ENCODE data around the gene RAB3GAP1. TPM values are rescaled to one million over a fixed set of nuclear protein-coding genes. Genes with fewer than 3 reads are reported as not detected.

The RAB3GAP1 gene
- polyA plus RNA-seq, 1 donor (not counting 4 experiments of a cell fraction or from before 2014, with no cell fraction given), result 41.6 TPM

DNA sequence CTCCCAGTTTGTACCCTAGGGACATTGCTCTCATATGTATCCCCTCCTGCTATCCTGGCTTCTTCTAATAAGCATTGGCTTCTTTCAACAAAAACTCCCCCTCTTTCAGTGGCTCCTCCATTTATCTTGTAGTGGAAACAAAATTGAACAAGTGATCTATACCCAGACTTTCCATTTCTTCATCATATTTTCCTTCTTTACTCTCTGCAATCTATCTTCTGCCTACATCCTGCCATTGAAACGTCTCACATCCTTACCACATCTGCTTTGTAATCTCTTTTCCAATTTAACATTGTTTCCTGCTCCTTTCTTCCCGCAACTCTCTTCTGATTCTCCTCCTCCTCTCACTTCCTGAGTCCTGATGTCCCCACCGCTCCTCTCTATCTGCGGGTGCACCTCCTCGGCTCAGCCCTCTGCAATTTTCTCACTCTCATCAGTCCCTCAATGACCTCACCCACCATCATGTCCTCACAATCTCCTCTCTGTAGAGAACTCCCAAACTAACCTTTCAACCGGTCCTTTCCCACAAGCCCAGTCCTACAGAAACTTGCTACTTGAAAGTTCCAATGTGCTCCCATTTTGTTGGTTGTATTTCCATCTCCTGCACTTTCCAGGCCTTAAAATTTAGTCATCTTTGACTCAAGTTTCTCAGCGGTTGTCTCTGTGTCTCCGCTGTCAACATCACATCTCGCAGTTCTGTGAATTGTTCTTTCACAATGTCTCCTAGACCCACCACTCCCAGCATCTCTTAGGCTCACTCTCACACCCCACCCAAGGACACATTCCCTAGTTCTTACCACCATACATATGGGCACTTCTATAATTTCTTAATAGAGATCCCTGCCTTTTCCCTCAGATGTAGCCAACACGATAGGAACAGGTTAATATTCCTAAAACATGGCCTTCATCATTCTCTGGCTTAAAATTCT lies 28.9 kb upstream of the RAB3GAP1 start:
- no peak for FAIRE-seq
- DNase-seq (ENCODE audit: low read depth, low spot score), result no peak

DNA sequence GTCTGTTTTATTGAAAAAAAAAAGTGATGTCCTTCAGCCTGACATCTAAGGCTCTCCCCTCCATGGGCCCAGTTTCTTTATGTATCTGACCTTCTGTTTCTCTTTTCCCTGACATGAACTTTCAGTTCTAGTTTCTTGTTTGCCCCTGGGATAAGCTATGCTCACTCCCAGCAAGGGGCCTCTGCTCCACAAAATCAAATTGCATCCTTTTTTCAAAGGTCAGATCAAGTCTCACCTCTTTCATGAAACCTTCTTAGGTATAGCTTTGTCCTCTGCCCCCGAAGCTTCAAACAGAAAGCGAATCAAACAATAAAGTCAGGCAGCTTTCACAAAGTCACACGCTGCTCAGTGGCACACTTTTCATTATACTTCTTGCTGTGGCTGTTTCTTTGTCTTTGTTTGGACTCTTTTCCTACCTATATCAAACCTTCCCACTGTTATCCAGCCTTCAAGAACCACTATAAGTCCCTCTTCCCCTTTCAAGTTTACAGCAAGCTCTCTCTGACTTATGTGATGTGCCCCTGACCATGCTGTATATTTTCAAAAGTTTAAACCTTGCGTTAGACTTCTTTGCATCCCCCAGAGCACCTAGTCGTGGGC lies 28.1 kb upstream of the RAB3GAP1 start:
- H3K9me1 ChIP-seq (ENCODE audit: control insufficient read depth, extremely low read depth, insufficient read depth, low read length), result no peaks in the 10 kb centered on the region
- DNase-seq (ENCODE audit: low read depth, low spot score) (no peak), FAIRE-seq (no peak)
- H3K79me2 ChIP-seq (ENCODE audit: control insufficient read depth, insufficient read depth, low read length), result no peaks in the 10 kb centered on the region
- no peak overlapping the region for H3K4me2 ChIP-seq (ENCODE audit: control insufficient read depth, extremely low read depth, insufficient read depth, low read depth, low read length)
- TF ChIP-seq, protein P1, sequence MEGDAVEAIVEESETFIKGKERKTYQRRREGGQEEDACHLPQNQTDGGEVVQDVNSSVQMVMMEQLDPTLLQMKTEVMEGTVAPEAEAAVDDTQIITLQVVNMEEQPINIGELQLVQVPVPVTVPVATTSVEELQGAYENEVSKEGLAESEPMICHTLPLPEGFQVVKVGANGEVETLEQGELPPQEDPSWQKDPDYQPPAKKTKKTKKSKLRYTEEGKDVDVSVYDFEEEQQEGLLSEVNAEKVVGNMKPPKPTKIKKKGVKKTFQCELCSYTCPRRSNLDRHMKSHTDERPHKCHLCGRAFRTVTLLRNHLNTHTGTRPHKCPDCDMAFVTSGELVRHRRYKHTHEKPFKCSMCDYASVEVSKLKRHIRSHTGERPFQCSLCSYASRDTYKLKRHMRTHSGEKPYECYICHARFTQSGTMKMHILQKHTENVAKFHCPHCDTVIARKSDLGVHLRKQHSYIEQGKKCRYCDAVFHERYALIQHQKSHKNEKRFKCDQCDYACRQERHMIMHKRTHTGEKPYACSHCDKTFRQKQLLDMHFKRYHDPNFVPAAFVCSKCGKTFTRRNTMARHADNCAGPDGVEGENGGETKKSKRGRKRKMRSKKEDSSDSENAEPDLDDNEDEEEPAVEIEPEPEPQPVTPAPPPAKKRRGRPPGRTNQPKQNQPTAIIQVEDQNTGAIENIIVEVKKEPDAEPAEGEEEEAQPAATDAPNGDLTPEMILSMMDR (optimal IDR thresholded peaks at IDR 0.05 in 1 of 3, IDR thresholded peaks at IDR 0.05 in 1 of 3, conservative IDR thresholded peaks at IDR 0.05 in 1 of 3; ENCODE audit: extremely low read depth in 1 of 3, insufficient read depth in 2 of 3, low read length in 3 of 3), result no peak
- no peak for TF ChIP-seq EZH2 (IDR thresholded peaks at IDR 0.05; ENCODE audit: low read length)
- H3K4me3 ChIP-seq (ENCODE audit: control insufficient read depth in 2 of 3, extremely low read depth in 1 of 3, insufficient read depth in 2 of 3, low read depth in 1 of 3, low read length in 3 of 3), result no peak overlapping the region
- H3K27me3 ChIP-seq (ENCODE audit: control insufficient read depth, extremely low read depth, insufficient read depth, low read length), result peaks cover 2% of the 10 kb centered on the region
- H3K27ac ChIP-seq (ENCODE audit: control insufficient read depth, insufficient read depth, low read length), result no peak overlapping the region
- no peaks in the 10 kb centered on the region for H3K9me3 ChIP-seq (ENCODE audit: control insufficient read depth, low read depth, low read length)
- H3K36me3 ChIP-seq (ENCODE audit: control insufficient read depth in 2 of 2, extremely low read depth in 1 of 2, insufficient read depth in 2 of 2, low read length in 2 of 2), result no peaks in the 10 kb centered on the region
- no peaks in the 10 kb centered on the region for H3K4me1 ChIP-seq (ENCODE audit: control insufficient read depth, extremely low read depth, insufficient read depth, low read length)
- no peaks in the 10 kb centered on the region for H4K20me1 ChIP-seq (ENCODE audit: control insufficient read depth, extremely low read depth, insufficient read depth, low read length)
- H2AFZ ChIP-seq (ENCODE audit: control insufficient read depth, low read length), result no peak overlapping the region
- dilution Hi-C loops (cut with MboI; ENCODE audit: extremely low pct_ligation_motif_present, low sequenced_read_pairs), result no loop called here
- no peak overlapping the region for H3K9ac ChIP-seq (ENCODE audit: control insufficient read depth, extremely low read depth, insufficient read depth, low read length)

More for the DNA sequence above, 28.9 kb upstream of the RAB3GAP1 start:
- peaks cover 2% of the 10 kb centered on the region for H3K27me3 ChIP-seq (ENCODE audit: control insufficient read depth, extremely low read depth, insufficient read depth, low read length)
- H3K4me1 ChIP-seq (ENCODE audit: control insufficient read depth, extremely low read depth, insufficient read depth, low read length), result no peaks in the 10 kb centered on the region
- no peak overlapping the region for H3K9ac ChIP-seq (ENCODE audit: control insufficient read depth, extremely low read depth, insufficient read depth, low read length)
- dilution Hi-C loops (cut with MboI; ENCODE audit: extremely low pct_ligation_motif_present, low sequenced_read_pairs), result no loop called here
- H3K4me2 ChIP-seq (ENCODE audit: control insufficient read depth, extremely low read depth, insufficient read depth, low read depth, low read length), result no peak overlapping the region
- H3K9me1 ChIP-seq (ENCODE audit: control insufficient read depth, extremely low read depth, insufficient read depth, low read length), result no peaks in the 10 kb centered on the region
- H4K20me1 ChIP-seq (ENCODE audit: control insufficient read depth, extremely low read depth, insufficient read depth, low read length), result no peaks in the 10 kb centered on the region
- TF ChIP-seq, protein P1 (optimal IDR thresholded peaks at IDR 0.05 in 1 of 3, IDR thresholded peaks at IDR 0.05 in 1 of 3, conservative IDR thresholded peaks at IDR 0.05 in 1 of 3; ENCODE audit: extremely low read depth in 1 of 3, insufficient read depth in 2 of 3, low read length in 3 of 3), result no peak
- no peak for TF ChIP-seq EZH2 (IDR thresholded peaks at IDR 0.05; ENCODE audit: low read length)
- no peaks in the 10 kb centered on the region for H3K36me3 ChIP-seq (ENCODE audit: control insufficient read depth in 2 of 2, extremely low read depth in 1 of 2, insufficient read depth in 2 of 2, low read length in 2 of 2)
- no peak overlapping the region for H3K27ac ChIP-seq (ENCODE audit: control insufficient read depth, insufficient read depth, low read length)
- no peaks in the 10 kb centered on the region for H3K79me2 ChIP-seq (ENCODE audit: control insufficient read depth, insufficient read depth, low read length)
- no peak overlapping the region for H3K4me3 ChIP-seq (ENCODE audit: control insufficient read depth in 2 of 3, extremely low read depth in 1 of 3, insufficient read depth in 2 of 3, low read depth in 1 of 3, low read length in 3 of 3)
- no peaks in the 10 kb centered on the region for H3K9me3 ChIP-seq (ENCODE audit: control insufficient read depth, low read depth, low read length)
- no peak overlapping the region for H2AFZ ChIP-seq (ENCODE audit: control insufficient read depth, low read length)

Data from keratinocyte (primary cell).